IPS-18a (cell line): ENCODE results near the gene MFN2.
"Not testable (repeated sequence)": the region's sequence is repeated elsewhere in the genome, so short reads cannot be mapped to it uniquely, and the experiment has no call there.

Experiments used
- H3K27ac ChIP-seq: one replicate; pipeline ENCODE4 v1.5.1; 2013; ENCODE audit warnings: low read length
- H3K27me3 ChIP-seq: one replicate; pipeline ENCODE4 v1.6.1; 2013; ENCODE audit warnings: mild to moderate bottlenecking, low read length; ENCODE audit not compliant: control insufficient read depth, insufficient read depth
- H3K36me3 ChIP-seq: one replicate; pipeline ENCODE4 v1.6.1; 2013; ENCODE audit warnings: low read depth, low read length; ENCODE audit not compliant: control insufficient read depth
- H3K4me1 ChIP-seq: one replicate; pipeline ENCODE4 v1.6.1; 2013; ENCODE audit warnings: low read depth, low read length; ENCODE audit not compliant: control insufficient read depth
- H3K4me3 ChIP-seq: one replicate; pipeline ENCODE4 v1.5.1; 2013; ENCODE audit warnings: low read length
- H3K9ac ChIP-seq: one replicate; pipeline ENCODE4 v1.6.1; 2013; ENCODE audit warnings: mild to moderate bottlenecking, low read length, moderate library complexity
- H3K9me3 ChIP-seq: one replicate; pipeline ENCODE4 v1.6.1; 2013; ENCODE audit warnings: low read depth, low read length; ENCODE audit not compliant: control insufficient read depth

MFN2 gene

GRCh38 chr1:12032161-12032621 is 51.9 kb downstream of the MFN2 start:
- Histone ChIP-seq H3K9ac (no peak overlapping the region), H3K36me3 (peaks cover 29% of the 10 kb centered on the region), H3K27me3 (no peaks in the 10 kb centered on the region), H3K4me3 (no peak overlapping the region), H3K9me3 (no peaks in the 10 kb centered on the region), H3K4me1 (no peaks in the 10 kb centered on the region), H3K27ac (no peak overlapping the region)

- not testable (repeated sequence) for H3K9ac ChIP-seq, H3K4me1 ChIP-seq, H3K4me3 ChIP-seq, H3K9me3 ChIP-seq, H3K27me3 ChIP-seq, H3K27ac ChIP-seq
- peaks cover 21% of the 10 kb centered on the region for H3K36me3 ChIP-seq
These were observed 53.2 kb downstream of the MFN2 start for GRCh38 chr1:12033441-12033840.

DNA sequence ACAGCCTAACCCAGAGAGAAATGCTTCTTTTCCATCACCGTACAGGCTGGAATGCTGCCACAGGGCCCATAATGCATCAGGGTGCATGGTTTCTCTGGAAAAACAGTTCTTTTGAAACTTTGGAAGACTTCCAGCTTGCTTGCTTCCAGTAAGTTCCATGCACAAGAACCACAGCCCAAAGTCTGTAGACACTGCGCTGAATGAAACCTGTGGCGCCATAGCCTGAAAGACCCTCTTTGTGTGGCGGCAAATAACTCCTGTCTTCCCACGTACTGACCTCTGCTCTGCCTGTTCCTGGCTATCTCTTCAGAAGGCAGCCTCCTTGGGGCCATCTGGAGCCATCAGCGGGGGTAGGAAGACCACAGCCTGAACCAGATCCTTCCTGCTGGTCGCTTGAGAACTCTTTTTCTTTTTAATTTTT is 54.1 kb downstream of the MFN2 start:
- no peak overlapping the region for H3K27ac ChIP-seq
- no peaks in the 10 kb centered on the region for H3K9me3 ChIP-seq
- H3K4me3 ChIP-seq = no peak overlapping the region
- H3K4me1 ChIP-seq = no peaks in the 10 kb centered on the region
- no peaks in the 10 kb centered on the region for H3K27me3 ChIP-seq
- peaks cover 12% of the 10 kb centered on the region for H3K36me3 ChIP-seq
- no peak overlapping the region for H3K9ac ChIP-seq

DNA sequence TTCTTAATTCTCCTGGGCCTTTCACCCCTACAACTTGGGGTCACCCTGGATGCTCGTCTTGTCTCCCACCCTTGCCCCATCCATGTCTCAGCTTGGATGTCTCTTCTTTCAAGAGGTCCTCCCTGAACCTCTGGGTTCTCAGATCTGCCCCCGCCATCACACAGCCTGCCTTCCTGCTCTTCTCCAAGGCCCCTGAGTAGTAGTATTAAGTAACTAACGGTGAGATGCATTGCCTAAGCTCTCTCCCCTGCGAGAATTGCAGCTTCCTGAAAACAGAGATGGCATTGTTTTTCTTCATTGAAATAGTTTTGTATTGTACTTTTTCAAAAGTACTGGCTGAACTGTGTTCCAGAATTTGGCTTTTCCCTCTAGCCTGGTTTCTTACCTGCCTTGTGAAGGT is 55.1 kb downstream of the MFN2 start:
- Histone ChIP-seq H3K4me1 (no peaks in the 10 kb centered on the region), H3K36me3 (peaks cover 4% of the 10 kb centered on the region), H3K9me3 (no peaks in the 10 kb centered on the region), H3K9ac (no peak overlapping the region), H3K27ac (no peak overlapping the region), H3K4me3 (no peak overlapping the region), H3K27me3 (no peaks in the 10 kb centered on the region)

DNA sequence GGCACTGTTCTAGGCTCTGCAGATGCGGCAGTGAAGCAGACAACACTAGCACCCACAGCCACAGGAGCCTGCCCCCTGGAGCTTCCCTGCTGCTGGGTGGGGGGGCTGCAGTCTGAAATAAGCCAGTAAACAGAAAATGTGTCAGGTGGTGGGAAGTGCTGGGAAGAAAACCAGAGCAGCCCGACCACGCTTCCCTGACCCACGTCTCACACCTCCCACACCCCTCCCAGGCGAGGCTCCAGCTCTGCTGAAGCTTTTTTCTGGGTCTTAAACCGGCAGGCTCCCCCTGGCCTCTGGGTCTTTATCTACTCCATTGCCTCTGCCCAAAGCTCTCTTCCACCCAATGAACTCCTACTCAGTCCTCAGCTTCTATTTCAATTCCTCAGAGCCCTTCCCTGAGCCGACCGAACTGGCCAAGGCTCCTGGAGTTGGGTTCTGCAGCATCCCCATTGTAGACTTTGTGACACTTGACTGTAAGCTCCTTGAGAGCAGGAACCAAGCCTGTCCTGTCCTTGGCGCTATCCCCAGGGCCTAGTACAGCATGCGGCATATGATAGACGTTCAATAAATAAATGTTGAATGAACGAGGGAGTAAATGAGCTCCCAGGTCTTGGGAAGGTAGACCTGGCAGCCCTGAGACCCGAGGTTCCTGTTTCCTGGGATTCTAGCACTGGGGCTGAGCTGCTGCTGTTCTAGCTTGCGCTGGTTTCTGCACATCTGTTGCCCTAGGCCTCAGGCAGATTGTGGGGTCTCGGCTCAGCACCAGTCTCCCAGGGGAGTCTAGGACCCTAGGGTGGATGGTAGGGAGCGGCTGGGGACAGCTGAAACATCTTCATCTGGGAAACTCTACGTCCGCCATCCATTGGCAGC is 57.5 kb downstream of the MFN2 start:
- no peaks in the 10 kb centered on the region for H3K36me3 ChIP-seq
- no peak overlapping the region for H3K9ac ChIP-seq
- no peak overlapping the region for H3K4me3 ChIP-seq
- no peak overlapping the region for H3K27ac ChIP-seq
- H3K9me3 ChIP-seq = no peaks in the 10 kb centered on the region
- H3K4me1 ChIP-seq = no peaks in the 10 kb centered on the region
- no peaks in the 10 kb centered on the region for H3K27me3 ChIP-seq

DNA sequence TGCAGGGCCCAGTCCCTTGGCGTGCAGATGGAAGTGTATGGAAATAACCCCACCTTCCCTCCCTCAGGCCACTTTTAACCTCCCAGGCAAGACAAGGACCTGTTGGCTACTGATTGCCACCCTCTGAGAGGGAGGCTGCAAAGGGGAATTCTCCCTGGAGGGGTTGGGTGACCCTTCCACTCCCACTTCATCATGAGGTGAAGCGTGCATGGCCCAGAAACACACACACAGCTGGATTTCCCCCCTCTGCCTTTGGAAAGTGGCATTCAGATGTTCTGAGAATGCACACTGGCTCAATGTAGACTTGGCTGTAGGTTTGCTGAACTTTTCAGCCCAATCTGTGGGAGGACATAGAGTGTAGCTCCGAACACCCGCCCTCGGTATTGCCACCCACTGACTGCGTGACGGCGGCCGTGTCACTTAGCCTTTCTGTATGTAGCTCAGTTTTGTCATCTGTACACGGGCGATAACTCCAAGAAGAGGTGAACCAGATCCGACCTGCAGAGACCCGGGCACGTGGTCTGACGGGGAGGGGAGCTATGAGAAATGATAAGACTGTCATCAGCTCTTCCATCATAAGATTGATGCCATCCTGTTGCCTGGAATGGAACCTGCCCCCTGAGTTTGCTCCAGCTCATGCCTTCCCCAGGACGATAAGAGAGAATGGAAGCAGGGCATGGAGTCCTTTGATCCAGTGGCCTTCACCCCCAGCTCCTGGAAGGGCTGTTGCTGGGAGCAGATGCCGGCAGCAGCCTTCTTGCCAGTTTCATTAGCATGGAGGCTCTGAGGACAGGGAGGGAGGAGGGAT is 58.3 kb downstream of the MFN2 start:
- H3K36me3 ChIP-seq = no peaks in the 10 kb centered on the region
- no peaks in the 10 kb centered on the region for H3K9me3 ChIP-seq
- H3K27ac ChIP-seq = no peak overlapping the region
- no peak overlapping the region for H3K9ac ChIP-seq
- no peak overlapping the region for H3K4me3 ChIP-seq
- H3K27me3 ChIP-seq = no peaks in the 10 kb centered on the region
- H3K4me1 ChIP-seq = no peaks in the 10 kb centered on the region

GRCh38 chr1:12039164-12039525 is 58.9 kb downstream of the MFN2 start:
- Histone ChIP-seq H3K27me3 (no peaks in the 10 kb centered on the region), H3K9ac (no peak overlapping the region), H3K27ac (no peak overlapping the region), H3K36me3 (no peaks in the 10 kb centered on the region), H3K9me3 (no peaks in the 10 kb centered on the region), H3K4me3 (no peak overlapping the region), H3K4me1 (no peaks in the 10 kb centered on the region)

GRCh38 chr1:12039824-12040456 is 59.7 kb downstream of the MFN2 start:
- not testable (repeated sequence) for H3K4me3 ChIP-seq, H3K27me3 ChIP-seq, H3K4me1 ChIP-seq, H3K9me3 ChIP-seq, H3K27ac ChIP-seq, H3K9ac ChIP-seq, H3K36me3 ChIP-seq

- H3K9ac ChIP-seq = no peak overlapping the region
- no peaks in the 10 kb centered on the region for H3K9me3 ChIP-seq
- H3K27ac ChIP-seq = no peak overlapping the region
- no peaks in the 10 kb centered on the region for H3K36me3 ChIP-seq
- H3K27me3 ChIP-seq = no peaks in the 10 kb centered on the region
- H3K4me1 ChIP-seq = no peaks in the 10 kb centered on the region
- H3K4me3 ChIP-seq = no peak overlapping the region
These were observed 60.3 kb downstream of the MFN2 start for GRCh38 chr1:12040457-12041051.

GRCh38 chr1:12044187-12044877 is 64.1 kb downstream of the MFN2 start:
- not testable (repeated sequence) for H3K27ac ChIP-seq, H3K4me3 ChIP-seq

DNA sequence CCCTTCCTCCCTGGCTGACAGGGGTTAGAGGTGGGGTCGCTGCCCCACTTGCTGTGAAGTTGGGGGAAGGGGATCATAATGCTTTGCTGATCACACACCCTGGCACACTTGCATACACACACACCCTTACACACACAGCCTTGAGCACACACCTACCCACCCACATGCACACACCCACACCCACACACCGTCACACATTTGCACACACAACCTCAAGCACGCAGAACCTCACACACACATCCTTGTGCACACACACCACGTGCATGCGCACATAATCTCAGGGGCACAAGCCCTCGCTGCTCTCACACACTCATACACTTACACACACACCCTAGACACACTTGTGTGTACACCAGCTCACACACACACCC is 66.5 kb downstream of the MFN2 start:
- Histone ChIP-seq H3K9ac (no peak overlapping the region), H3K4me1 (peaks cover 4% of the 10 kb centered on the region), H3K27ac (no peak overlapping the region), H3K9me3 (no peaks in the 10 kb centered on the region), H3K27me3 (no peaks in the 10 kb centered on the region), H3K4me3 (no peak overlapping the region), H3K36me3 (no peaks in the 10 kb centered on the region)

More at GRCh38 chr1:12044187-12044877, 64.1 kb downstream of the MFN2 start:
- H3K36me3 ChIP-seq, H3K4me1 ChIP-seq, H3K9ac ChIP-seq, H3K27me3 ChIP-seq, H3K9me3 ChIP-seq: not testable (repeated sequence)
